SK-N-SH treated with all-trans-retinoic acid at 6 μM for 48 hours (cell line): ENCODE measurements around the gene HMSD.

Source experiments
- ARNTL ChIP-seq: fragments of 450-650 bp; formaldehyde crosslinking; IDR thresholded peaks from 2 replicates; pipeline ENCODE4 v1.5.0; 2020; ENCODE audit warnings: low read depth, mild to moderate bottlenecking, moderate library complexity, borderline replicate concordance
- BACH2 ChIP-seq: fragments of 250-450 bp; sonication (Bioruptor Pico); IDR thresholded peaks from 2 replicates; pipeline ENCODE4 v1.9.0; 2021; ENCODE audit warnings: mild to moderate bottlenecking, borderline replicate concordance
- CSDC2 ChIP-seq: fragments of 250-450 bp; sonication (Bioruptor Pico); IDR thresholded peaks from 2 replicates; pipeline ENCODE4 v1.5.0; 2020; ENCODE audit warnings: mild to moderate bottlenecking, moderate library complexity
- ISL1 ChIP-seq: fragments of 250-450 bp; sonication (Bioruptor Pico); IDR thresholded peaks from 2 replicates; pipeline ENCODE4 v2.1.2; 2022; ENCODE audit warnings: mild to moderate bottlenecking, moderate library complexity
- OSR1 ChIP-seq: fragments of 250-450 bp; sonication (Bioruptor Pico); IDR thresholded peaks from 2 replicates; pipeline ENCODE4 v1.8.0; 2022; ENCODE audit warnings: moderate library complexity, mild to moderate bottlenecking, inconsistent platforms
- RARB ChIP-seq: fragments of 250-450 bp; sonication (Bioruptor Pico); IDR thresholded peaks from 2 replicates; pipeline ENCODE4 v1.8.0; 2021; ENCODE audit warnings: mild to moderate bottlenecking, moderate library complexity
- ZFP3 ChIP-seq: fragments of 250-450 bp; sonication (Bioruptor Pico); IDR thresholded peaks from 2 replicates; pipeline ENCODE4 v1.5.0; 2020; ENCODE audit warnings: mild to moderate bottlenecking, moderate library complexity
- ZFP30 ChIP-seq: fragments of 450-650 bp; formaldehyde crosslinking; IDR thresholded peaks from 2 replicates; pipeline ENCODE4 v1.5.0; 2022; ENCODE audit warnings: mild to moderate bottlenecking, moderate library complexity
- ZNF8 ChIP-seq: fragments of 450-650 bp; formaldehyde crosslinking; IDR thresholded peaks from 2 replicates; pipeline ENCODE4 v1.5.0; 2020; ENCODE audit warnings: mild to moderate bottlenecking, moderate library complexity
- TF ChIP-seq, protein P1 (sequence below): fragments of 250-450 bp; sonication (Bioruptor Pico); IDR thresholded peaks from 2 replicates; pipeline ENCODE4 v1.8.0; 2020; ENCODE audit warnings: mild to moderate bottlenecking, moderate library complexity, borderline replicate concordance
- TF ChIP-seq, protein P2 (sequence below): fragments of 250-450 bp; sonication (Bioruptor Pico); IDR thresholded peaks from 2 replicates; pipeline ENCODE4 v1.8.0; 2021; ENCODE audit warnings: low read depth, mild to moderate bottlenecking, moderate library complexity, borderline replicate concordance
- TF ChIP-seq, protein P3 (sequence below): fragments of 250-450 bp; sonication (Bioruptor Pico); IDR thresholded peaks from 2 replicates; pipeline ENCODE4 v1.5.1; 2020; ENCODE audit warnings: low read depth, mild to moderate bottlenecking, moderate library complexity
- TF ChIP-seq, protein P4 (sequence below): fragments of 250-450 bp; sonication (Bioruptor Pico); IDR thresholded peaks from 2 replicates; pipeline ENCODE4 v1.5.1; 2021; ENCODE audit warnings: mild to moderate bottlenecking, moderate library complexity
- TF ChIP-seq, protein P5 (sequence below): fragments of 250-450 bp; sonication (Bioruptor Pico); IDR thresholded peaks from 2 replicates; pipeline ENCODE4 v1.5.0; 2020; ENCODE audit warnings: mild to moderate bottlenecking, moderate library complexity

DNA sequence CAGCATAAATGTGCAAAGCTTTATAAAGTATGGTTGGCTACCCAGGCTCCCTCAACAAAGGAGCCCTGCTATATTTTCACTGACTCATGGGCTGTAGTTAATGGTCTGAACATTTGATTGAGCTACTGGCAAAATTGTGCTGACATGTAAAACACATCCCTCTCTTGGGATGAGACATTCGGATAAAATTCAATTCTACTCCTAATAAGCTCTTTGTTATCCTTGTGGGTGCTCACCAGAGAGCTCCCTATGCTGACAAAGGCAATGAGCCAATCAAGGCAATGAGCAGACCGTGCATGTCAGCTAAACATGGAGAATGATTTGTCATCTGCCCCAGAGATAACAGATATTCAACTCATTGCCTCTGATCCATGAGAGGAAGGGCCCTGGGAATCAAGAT is 48.5 kb downstream of the HMSD start:
- TF ChIP-seq ARNTL (no peak), ISL1 (CRISPR knock-in tag) (no peak), OSR1 (CRISPR knock-in tag) (no peak), RARB (no peak), ZNF8 (CRISPR knock-in tag) (no peak), ZFP3 (no peak), BACH2 (CRISPR knock-in tag) (no peak), CSDC2 (no peak), ZFP30 (no peak)
- TF ChIP-seq, protein P1, sequence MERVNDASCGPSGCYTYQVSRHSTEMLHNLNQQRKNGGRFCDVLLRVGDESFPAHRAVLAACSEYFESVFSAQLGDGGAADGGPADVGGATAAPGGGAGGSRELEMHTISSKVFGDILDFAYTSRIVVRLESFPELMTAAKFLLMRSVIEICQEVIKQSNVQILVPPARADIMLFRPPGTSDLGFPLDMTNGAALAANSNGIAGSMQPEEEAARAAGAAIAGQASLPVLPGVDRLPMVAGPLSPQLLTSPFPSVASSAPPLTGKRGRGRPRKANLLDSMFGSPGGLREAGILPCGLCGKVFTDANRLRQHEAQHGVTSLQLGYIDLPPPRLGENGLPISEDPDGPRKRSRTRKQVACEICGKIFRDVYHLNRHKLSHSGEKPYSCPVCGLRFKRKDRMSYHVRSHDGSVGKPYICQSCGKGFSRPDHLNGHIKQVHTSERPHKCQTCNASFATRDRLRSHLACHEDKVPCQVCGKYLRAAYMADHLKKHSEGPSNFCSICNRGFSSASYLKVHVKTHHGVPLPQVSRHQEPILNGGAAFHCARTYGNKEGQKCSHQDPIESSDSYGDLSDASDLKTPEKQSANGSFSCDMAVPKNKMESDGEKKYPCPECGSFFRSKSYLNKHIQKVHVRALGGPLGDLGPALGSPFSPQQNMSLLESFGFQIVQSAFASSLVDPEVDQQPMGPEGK (CRISPR knock-in tag): no peak
- TF ChIP-seq, protein P2, sequence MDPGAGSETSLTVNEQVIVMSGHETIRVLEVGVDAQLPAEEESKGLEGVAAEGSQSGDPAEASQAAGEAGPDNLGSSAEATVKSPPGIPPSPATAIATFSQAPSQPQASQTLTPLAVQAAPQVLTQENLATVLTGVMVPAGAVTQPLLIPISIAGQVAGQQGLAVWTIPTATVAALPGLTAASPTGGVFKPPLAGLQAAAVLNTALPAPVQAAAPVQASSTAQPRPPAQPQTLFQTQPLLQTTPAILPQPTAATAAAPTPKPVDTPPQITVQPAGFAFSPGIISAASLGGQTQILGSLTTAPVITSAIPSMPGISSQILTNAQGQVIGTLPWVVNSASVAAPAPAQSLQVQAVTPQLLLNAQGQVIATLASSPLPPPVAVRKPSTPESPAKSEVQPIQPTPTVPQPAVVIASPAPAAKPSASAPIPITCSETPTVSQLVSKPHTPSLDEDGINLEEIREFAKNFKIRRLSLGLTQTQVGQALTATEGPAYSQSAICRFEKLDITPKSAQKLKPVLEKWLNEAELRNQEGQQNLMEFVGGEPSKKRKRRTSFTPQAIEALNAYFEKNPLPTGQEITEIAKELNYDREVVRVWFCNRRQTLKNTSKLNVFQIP (CRISPR knock-in tag): no peak
- TF ChIP-seq, protein P3, sequence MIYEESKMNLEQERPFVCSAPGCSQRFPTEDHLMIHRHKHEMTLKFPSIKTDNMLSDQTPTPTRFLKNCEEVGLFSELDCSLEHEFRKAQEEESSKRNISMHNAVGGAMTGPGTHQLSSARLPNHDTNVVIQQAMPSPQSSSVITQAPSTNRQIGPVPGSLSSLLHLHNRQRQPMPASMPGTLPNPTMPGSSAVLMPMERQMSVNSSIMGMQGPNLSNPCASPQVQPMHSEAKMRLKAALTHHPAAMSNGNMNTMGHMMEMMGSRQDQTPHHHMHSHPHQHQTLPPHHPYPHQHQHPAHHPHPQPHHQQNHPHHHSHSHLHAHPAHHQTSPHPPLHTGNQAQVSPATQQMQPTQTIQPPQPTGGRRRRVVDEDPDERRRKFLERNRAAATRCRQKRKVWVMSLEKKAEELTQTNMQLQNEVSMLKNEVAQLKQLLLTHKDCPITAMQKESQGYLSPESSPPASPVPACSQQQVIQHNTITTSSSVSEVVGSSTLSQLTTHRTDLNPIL (CRISPR knock-in tag): no peak
- TF ChIP-seq, protein P4, sequence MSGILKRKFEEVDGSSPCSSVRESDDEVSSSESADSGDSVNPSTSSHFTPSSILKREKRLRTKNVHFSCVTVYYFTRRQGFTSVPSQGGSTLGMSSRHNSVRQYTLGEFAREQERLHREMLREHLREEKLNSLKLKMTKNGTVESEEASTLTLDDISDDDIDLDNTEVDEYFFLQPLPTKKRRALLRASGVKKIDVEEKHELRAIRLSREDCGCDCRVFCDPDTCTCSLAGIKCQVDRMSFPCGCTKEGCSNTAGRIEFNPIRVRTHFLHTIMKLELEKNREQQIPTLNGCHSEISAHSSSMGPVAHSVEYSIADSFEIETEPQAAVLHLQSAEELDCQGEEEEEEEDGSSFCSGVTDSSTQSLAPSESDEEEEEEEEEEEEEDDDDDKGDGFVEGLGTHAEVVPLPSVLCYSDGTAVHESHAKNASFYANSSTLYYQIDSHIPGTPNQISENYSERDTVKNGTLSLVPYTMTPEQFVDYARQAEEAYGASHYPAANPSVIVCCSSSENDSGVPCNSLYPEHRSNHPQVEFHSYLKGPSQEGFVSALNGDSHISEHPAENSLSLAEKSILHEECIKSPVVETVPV (CRISPR knock-in tag): no peak
- TF ChIP-seq, protein P5, sequence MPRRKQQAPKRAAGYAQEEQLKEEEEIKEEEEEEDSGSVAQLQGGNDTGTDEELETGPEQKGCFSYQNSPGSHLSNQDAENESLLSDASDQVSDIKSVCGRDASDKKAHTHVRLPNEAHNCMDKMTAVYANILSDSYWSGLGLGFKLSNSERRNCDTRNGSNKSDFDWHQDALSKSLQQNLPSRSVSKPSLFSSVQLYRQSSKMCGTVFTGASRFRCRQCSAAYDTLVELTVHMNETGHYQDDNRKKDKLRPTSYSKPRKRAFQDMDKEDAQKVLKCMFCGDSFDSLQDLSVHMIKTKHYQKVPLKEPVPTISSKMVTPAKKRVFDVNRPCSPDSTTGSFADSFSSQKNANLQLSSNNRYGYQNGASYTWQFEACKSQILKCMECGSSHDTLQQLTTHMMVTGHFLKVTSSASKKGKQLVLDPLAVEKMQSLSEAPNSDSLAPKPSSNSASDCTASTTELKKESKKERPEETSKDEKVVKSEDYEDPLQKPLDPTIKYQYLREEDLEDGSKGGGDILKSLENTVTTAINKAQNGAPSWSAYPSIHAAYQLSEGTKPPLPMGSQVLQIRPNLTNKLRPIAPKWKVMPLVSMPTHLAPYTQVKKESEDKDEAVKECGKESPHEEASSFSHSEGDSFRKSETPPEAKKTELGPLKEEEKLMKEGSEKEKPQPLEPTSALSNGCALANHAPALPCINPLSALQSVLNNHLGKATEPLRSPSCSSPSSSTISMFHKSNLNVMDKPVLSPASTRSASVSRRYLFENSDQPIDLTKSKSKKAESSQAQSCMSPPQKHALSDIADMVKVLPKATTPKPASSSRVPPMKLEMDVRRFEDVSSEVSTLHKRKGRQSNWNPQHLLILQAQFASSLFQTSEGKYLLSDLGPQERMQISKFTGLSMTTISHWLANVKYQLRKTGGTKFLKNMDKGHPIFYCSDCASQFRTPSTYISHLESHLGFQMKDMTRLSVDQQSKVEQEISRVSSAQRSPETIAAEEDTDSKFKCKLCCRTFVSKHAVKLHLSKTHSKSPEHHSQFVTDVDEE (CRISPR knock-in tag): no peak
